Measurements from ENCODE around the gene SNHG17.
"Not testable (repeated sequence)": the region's sequence is repeated elsewhere in the genome, so short reads cannot be mapped to it uniquely, and the experiment has no call there.

SNHG17 gene

GRCh38 chr20:38377838-38378237 is 57.3 kb downstream of the SNHG17 start:
- H3K4me2 ChIP-seq (ENCODE audit: insufficient read depth, low read length, poor library complexity, severe bottlenecking); H2AK5ac ChIP-seq (ENCODE audit: low read depth, low read length); H3K27ac ChIP-seq (replicated peaks; ENCODE audit: low read length); DNase-seq (ENCODE audit: low spot score); H3K14ac ChIP-seq (ENCODE audit: low read length); H3K9ac ChIP-seq (ENCODE audit: low read depth, low read length, poor library complexity); H2BK12ac ChIP-seq (ENCODE audit: low read length); H2BK15ac ChIP-seq (ENCODE audit: low read length); H3K4me1 ChIP-seq (ENCODE audit: control insufficient read depth in 2 of 2, insufficient read depth in 1 of 2, low read depth in 1 of 2, low read length in 2 of 2); H2BK5ac ChIP-seq (ENCODE audit: low read length); H3K4ac ChIP-seq (ENCODE audit: low read length); H4K91ac ChIP-seq (ENCODE audit: low read depth, low read length, poor library complexity); H3K27me3 ChIP-seq (ENCODE audit: control insufficient read depth in 3 of 3, insufficient read depth in 3 of 3, low read depth in 1 of 3, low read length in 3 of 3); H3K79me1 ChIP-seq (ENCODE audit: low read depth, low read length); H3K4me3 ChIP-seq (ENCODE audit: low read length in 2 of 2); H2AFZ ChIP-seq (ENCODE audit: low read length); H3K9me3 ChIP-seq (replicated peaks in 1 of 2; ENCODE audit: control insufficient read depth in 2 of 2, insufficient read depth in 1 of 2, low read depth in 1 of 2, low read length in 2 of 2); H3K23ac ChIP-seq (ENCODE audit: low read depth, low read length, poor library complexity); H3K36me3 ChIP-seq (replicated peaks in 1 of 2; ENCODE audit: control insufficient read depth in 2 of 2, insufficient read depth in 2 of 2, low read length in 2 of 2); H4K8ac ChIP-seq (ENCODE audit: low read depth, low read length); H3K18ac ChIP-seq (ENCODE audit: low read length); H2BK120ac ChIP-seq (ENCODE audit: low read depth, low read length): not testable (repeated sequence)
- no CpG with 5 or more reads among the region's 5 CpGs for WGBS, 2 donors (ENCODE audit: extremely low coverage in 2 of 2, insufficient read length in 2 of 2, insufficient replicate concordance in 1 of 2)

- Histone ChIP-seq H4K8ac (ENCODE audit: low read depth, low read length) (no peak overlapping the region), H3K4ac (ENCODE audit: low read length) (no peak overlapping the region), H3K18ac (ENCODE audit: low read length) (no peak overlapping the region), H3K9me3 (replicated peaks in 1 of 2; ENCODE audit: control insufficient read depth in 2 of 2, insufficient read depth in 1 of 2, low read depth in 1 of 2, low read length in 2 of 2) (peaks cover 0 to 2% of the 10 kb centered on the region in 2 donors), H3K4me1 (ENCODE audit: control insufficient read depth in 2 of 2, insufficient read depth in 1 of 2, low read depth in 1 of 2, low read length in 2 of 2) (no peaks in the 10 kb centered on the region), H3K14ac (ENCODE audit: low read length) (no peak overlapping the region), H3K27me3 (ENCODE audit: control insufficient read depth in 3 of 3, insufficient read depth in 3 of 3, low read depth in 1 of 3, low read length in 3 of 3) (peaks cover 0 to 9% (median 0%) of the 10 kb centered on the region in 3 experiments), H3K27ac (replicated peaks; ENCODE audit: low read length) (no peak overlapping the region), H3K79me1 (ENCODE audit: low read depth, low read length) (no peaks in the 10 kb centered on the region), H2AK5ac (ENCODE audit: low read depth, low read length) (no peak overlapping the region), H3K4me2 (ENCODE audit: insufficient read depth, low read length, poor library complexity, severe bottlenecking) (no peak overlapping the region), H3K9ac (ENCODE audit: low read depth, low read length, poor library complexity) (no peak overlapping the region), H4K91ac (ENCODE audit: low read depth, low read length, poor library complexity) (no peak overlapping the region), H3K36me3 (replicated peaks in 1 of 2; ENCODE audit: control insufficient read depth in 2 of 2, insufficient read depth in 2 of 2, low read length in 2 of 2) (no peaks in the 10 kb centered on the region), H2BK12ac (ENCODE audit: low read length) (no peak overlapping the region), H3K23ac (ENCODE audit: low read depth, low read length, poor library complexity) (no peak overlapping the region), H3K4me3 (ENCODE audit: low read length in 2 of 2) (no peak overlapping the region), H2BK15ac (ENCODE audit: low read length) (no peak overlapping the region), H2AFZ (ENCODE audit: low read length) (no peak overlapping the region), H2BK120ac (ENCODE audit: low read depth, low read length) (no peak overlapping the region), H2BK5ac (ENCODE audit: low read length) (no peak overlapping the region)
- no CpG with 5 or more reads among the region's 11 CpGs for WGBS, 2 donors (ENCODE audit: extremely low coverage in 2 of 2, insufficient read length in 2 of 2, insufficient replicate concordance in 1 of 2)
- no peak for DNase-seq (ENCODE audit: low spot score)
Observed at GRCh38 chr20:38377039-38377685, 58.0 kb downstream of the SNHG17 start.

- WGBS, 2 donors (ENCODE audit: extremely low coverage in 2 of 2, insufficient read length in 2 of 2, insufficient replicate concordance in 1 of 2): no CpG with 5 or more reads among the region's 5 CpGs
- Histone ChIP-seq H3K79me1 (ENCODE audit: low read depth, low read length) (no peaks in the 10 kb centered on the region), H3K18ac (ENCODE audit: low read length) (peak overlapping the region; percentile 59), H3K9me3 (replicated peaks in 1 of 2; ENCODE audit: control insufficient read depth in 2 of 2, insufficient read depth in 1 of 2, low read depth in 1 of 2, low read length in 2 of 2) (peaks cover 0 to 2% of the 10 kb centered on the region in 2 donors), H2BK5ac (ENCODE audit: low read length) (no peak overlapping the region), H2AK5ac (ENCODE audit: low read depth, low read length) (no peak overlapping the region), H3K4me2 (ENCODE audit: insufficient read depth, low read length, poor library complexity, severe bottlenecking) (no peak overlapping the region), H3K27me3 (ENCODE audit: control insufficient read depth in 3 of 3, insufficient read depth in 3 of 3, low read depth in 1 of 3, low read length in 3 of 3) (peaks cover 0 to 11% (median 0%) of the 10 kb centered on the region in 3 experiments), H4K91ac (ENCODE audit: low read depth, low read length, poor library complexity) (no peak overlapping the region), H2BK12ac (ENCODE audit: low read length) (no peak overlapping the region), H3K23ac (ENCODE audit: low read depth, low read length, poor library complexity) (no peak overlapping the region), H3K14ac (ENCODE audit: low read length) (no peak overlapping the region), H3K4ac (ENCODE audit: low read length) (no peak overlapping the region), H2BK120ac (ENCODE audit: low read depth, low read length) (no peak overlapping the region), H3K4me1 (ENCODE audit: control insufficient read depth in 2 of 2, insufficient read depth in 1 of 2, low read depth in 1 of 2, low read length in 2 of 2) (no peaks in the 10 kb centered on the region), H3K4me3 (ENCODE audit: low read length in 2 of 2) (no peak overlapping the region), H4K8ac (ENCODE audit: low read depth, low read length) (no peak overlapping the region), H2BK15ac (ENCODE audit: low read length) (no peak overlapping the region), H3K36me3 (replicated peaks in 1 of 2; ENCODE audit: control insufficient read depth in 2 of 2, insufficient read depth in 2 of 2, low read length in 2 of 2) (no peaks in the 10 kb centered on the region), H2AFZ (ENCODE audit: low read length) (no peak overlapping the region), H3K9ac (ENCODE audit: low read depth, low read length, poor library complexity) (no peak overlapping the region), H3K27ac (replicated peaks; ENCODE audit: low read length) (no peak overlapping the region)
- DNase-seq (ENCODE audit: low spot score): no peak
Observed at GRCh38 chr20:38373898-38374297, 61.2 kb downstream of the SNHG17 start.

GRCh38 chr20:38373231-38373867 is 61.8 kb downstream of the SNHG17 start:
- Histone ChIP-seq H2BK5ac (ENCODE audit: low read length) (no peak overlapping the region), H3K36me3 (replicated peaks in 1 of 2; ENCODE audit: control insufficient read depth in 2 of 2, insufficient read depth in 2 of 2, low read length in 2 of 2) (no peaks in the 10 kb centered on the region), H3K18ac (ENCODE audit: low read length) (no peak overlapping the region), H2BK15ac (ENCODE audit: low read length) (no peak overlapping the region), H2BK12ac (ENCODE audit: low read length) (no peak overlapping the region), H3K9me3 (replicated peaks in 1 of 2; ENCODE audit: control insufficient read depth in 2 of 2, insufficient read depth in 1 of 2, low read depth in 1 of 2, low read length in 2 of 2) (peaks cover 0 to 2% of the 10 kb centered on the region in 2 donors), H3K27ac (replicated peaks; ENCODE audit: low read length) (no peak overlapping the region), H3K23ac (ENCODE audit: low read depth, low read length, poor library complexity) (no peak overlapping the region), H2AK5ac (ENCODE audit: low read depth, low read length) (no peak overlapping the region), H4K91ac (ENCODE audit: low read depth, low read length, poor library complexity) (no peak overlapping the region), H3K4me3 (ENCODE audit: low read length in 2 of 2) (no peak overlapping the region), H3K14ac (ENCODE audit: low read length) (no peak overlapping the region), H2BK120ac (ENCODE audit: low read depth, low read length) (no peak overlapping the region), H3K4ac (ENCODE audit: low read length) (no peak overlapping the region), H3K27me3 (ENCODE audit: control insufficient read depth in 3 of 3, insufficient read depth in 3 of 3, low read depth in 1 of 3, low read length in 3 of 3) (peaks cover 0 to 11% (median 0%) of the 10 kb centered on the region in 3 experiments), H3K9ac (ENCODE audit: low read depth, low read length, poor library complexity) (no peak overlapping the region), H3K79me1 (ENCODE audit: low read depth, low read length) (no peaks in the 10 kb centered on the region), H4K8ac (ENCODE audit: low read depth, low read length) (no peak overlapping the region), H2AFZ (ENCODE audit: low read length) (no peak overlapping the region), H3K4me2 (ENCODE audit: insufficient read depth, low read length, poor library complexity, severe bottlenecking) (no peak overlapping the region), H3K4me1 (ENCODE audit: control insufficient read depth in 2 of 2, insufficient read depth in 1 of 2, low read depth in 1 of 2, low read length in 2 of 2) (no peaks in the 10 kb centered on the region)
- no peak for DNase-seq (ENCODE audit: low spot score)
- no CpG with 5 or more reads among the region's 7 CpGs for WGBS, 2 donors (ENCODE audit: extremely low coverage in 2 of 2, insufficient read length in 2 of 2, insufficient replicate concordance in 1 of 2)

All from neuronal stem cell (in vitro differentiated cells).